ENCODE results near the gene BCLAF1.
"Not testable (repeated sequence)": the region's sequence is repeated elsewhere in the genome, so short reads cannot be mapped to it uniquely, and the experiment has no call there.

The BCLAF1 gene

DNA sequence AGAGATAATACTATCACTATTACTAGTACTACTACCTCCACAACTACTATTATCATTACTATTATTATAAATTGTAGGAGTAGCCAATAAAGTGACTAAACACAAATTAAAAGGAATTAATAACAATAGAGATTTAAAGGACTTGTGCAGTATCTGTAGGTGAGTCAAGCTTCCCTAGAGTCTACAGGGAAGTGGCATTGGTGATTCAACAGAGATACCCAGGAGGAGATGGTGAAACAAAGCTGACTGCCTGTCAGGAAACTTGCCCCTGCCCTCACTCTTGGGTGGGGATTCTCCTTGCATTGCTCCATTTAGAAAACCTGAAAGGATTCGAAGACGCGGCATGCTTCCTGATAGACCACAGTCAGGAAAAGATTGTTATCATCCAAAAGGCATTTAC, 23.3 kb upstream of the BCLAF1 start:
- TF ChIP-seq, protein P1, sequence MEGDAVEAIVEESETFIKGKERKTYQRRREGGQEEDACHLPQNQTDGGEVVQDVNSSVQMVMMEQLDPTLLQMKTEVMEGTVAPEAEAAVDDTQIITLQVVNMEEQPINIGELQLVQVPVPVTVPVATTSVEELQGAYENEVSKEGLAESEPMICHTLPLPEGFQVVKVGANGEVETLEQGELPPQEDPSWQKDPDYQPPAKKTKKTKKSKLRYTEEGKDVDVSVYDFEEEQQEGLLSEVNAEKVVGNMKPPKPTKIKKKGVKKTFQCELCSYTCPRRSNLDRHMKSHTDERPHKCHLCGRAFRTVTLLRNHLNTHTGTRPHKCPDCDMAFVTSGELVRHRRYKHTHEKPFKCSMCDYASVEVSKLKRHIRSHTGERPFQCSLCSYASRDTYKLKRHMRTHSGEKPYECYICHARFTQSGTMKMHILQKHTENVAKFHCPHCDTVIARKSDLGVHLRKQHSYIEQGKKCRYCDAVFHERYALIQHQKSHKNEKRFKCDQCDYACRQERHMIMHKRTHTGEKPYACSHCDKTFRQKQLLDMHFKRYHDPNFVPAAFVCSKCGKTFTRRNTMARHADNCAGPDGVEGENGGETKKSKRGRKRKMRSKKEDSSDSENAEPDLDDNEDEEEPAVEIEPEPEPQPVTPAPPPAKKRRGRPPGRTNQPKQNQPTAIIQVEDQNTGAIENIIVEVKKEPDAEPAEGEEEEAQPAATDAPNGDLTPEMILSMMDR (IDR thresholded peaks at IDR 0.05; ENCODE audit: low read length, missing control alignments): no peak
- no peak for DNase-seq (ENCODE audit: low read depth)
- H3K4me3 ChIP-seq (replicated peaks; ENCODE audit: low read depth, low read length): no peak overlapping the region

DNA sequence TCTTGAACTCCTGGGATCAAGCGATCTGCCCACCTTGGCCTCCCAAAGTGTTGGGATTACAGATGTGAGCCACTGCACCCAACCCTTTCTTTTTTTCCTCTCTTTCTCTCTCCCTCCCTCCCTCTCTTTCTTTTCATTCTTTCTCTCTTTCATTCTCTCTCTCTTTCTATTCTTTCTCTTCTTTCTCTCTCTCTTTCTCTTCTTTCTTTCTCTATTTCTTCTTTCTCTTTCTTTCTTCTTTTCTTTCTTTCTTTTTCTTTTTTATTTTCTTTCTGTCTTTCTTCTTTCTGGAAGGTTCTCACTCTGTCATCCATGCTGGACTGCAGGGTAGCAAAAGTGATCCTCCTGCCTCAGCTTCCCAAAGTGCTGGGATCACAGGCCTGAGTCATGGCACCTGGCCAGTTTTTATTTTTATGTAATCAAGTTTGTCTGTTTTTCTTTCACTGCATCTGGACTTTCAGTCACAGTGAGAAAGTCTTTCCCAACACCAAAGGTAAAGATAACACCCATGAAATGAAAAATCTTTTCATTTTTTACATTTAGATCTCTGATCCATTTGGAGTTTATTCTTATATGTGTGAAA, 20.2 kb upstream of the BCLAF1 start:
- TF ChIP-seq, protein P1 (IDR thresholded peaks at IDR 0.05; ENCODE audit: low read length, missing control alignments): no peak
- no peak overlapping the region for H3K4me3 ChIP-seq (replicated peaks; ENCODE audit: low read depth, low read length)
- DNase-seq (ENCODE audit: low read depth): no peak

DNA sequence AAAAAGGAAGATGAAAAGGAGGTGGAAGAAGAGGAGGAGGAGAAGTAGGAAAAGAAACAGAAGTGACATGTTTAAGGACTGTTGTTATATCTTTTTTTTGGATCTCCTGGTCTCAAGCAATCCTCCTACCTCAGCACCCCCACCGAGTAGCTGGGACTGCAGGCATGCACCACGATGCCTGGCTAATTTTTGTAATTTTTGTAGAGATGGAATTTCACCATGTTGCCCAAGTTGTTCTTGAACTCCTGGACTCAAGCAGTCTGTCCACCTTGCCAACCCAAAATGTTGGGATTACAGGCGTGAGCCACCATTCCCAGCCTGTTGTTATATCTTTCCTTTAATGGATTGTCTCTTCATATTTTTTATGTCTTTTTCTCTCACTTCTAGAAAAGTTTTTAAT, 19.5 kb upstream of the BCLAF1 start:
- DNase-seq (ENCODE audit: low read depth): no peak
- TF ChIP-seq, protein P1 (IDR thresholded peaks at IDR 0.05; ENCODE audit: low read length, missing control alignments): no peak
- no peak overlapping the region for H3K4me3 ChIP-seq (replicated peaks; ENCODE audit: low read depth, low read length)

DNA sequence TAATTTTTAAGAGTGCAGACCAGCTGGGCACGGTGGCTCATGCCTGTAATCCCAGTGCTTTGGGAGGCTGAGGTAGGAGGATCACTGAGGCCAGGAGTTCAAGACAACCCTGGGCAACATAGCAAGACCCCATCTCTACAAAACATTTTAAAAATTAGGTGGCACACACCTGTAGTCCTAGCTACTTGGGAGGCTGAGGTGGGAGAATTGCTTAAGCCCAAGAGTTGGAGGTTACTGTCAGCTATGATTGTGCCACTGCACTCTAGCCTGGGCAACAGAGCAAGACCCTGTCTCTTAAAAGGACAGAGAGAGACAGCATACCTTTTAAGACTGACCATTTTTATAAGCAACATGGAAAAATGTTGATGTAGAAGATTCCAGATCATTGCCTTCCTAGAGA, 18.8 kb upstream of the BCLAF1 start:
- H3K4me3 ChIP-seq (replicated peaks; ENCODE audit: low read depth, low read length); DNase-seq (ENCODE audit: low read depth): not testable (repeated sequence)

DNA sequence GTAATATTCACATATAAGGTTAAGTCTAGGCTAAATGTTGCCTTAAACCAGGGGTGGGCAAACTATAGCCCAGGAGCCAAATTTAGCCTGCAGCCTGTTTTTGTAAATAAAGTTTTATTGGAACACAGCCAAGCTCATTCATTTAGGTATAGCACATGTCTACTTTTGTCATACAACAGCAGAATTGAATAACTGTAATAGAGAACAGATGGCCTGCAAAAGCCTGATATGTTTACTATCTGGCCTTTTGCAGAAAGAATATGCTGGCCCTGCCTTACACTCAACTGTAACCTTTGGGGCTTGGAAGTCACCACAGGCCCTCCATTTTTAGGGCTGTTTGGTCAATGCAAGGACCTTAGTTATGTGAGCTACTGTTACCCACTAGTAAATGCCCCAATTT, 17.7 kb upstream of the BCLAF1 start:
- TF ChIP-seq, protein P1 (IDR thresholded peaks at IDR 0.05; ENCODE audit: low read length, missing control alignments): no peak
- H3K4me3 ChIP-seq (replicated peaks; ENCODE audit: low read depth, low read length): no peak overlapping the region
- DNase-seq (ENCODE audit: low read depth): no peak

DNA sequence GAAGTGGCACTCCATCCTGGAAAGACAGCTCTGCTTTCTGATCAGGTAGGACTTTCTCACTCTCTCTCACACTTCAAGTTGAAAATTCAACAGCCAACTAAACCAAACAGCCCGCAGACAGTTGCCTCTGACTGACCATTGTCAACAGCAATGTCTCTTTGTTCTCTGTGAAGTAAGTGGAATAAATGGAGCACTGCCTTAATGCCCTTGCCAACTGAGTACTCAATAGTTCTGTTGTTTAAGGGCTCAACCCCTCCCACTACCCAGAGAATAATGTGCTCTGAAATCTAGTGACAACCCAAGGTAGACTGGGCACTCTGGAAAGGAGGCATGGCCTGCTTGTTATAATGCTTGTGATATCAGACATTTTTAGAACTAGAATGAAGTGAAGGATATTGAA, 16.8 kb upstream of the BCLAF1 start:
- no peak overlapping the region for H3K4me3 ChIP-seq (replicated peaks; ENCODE audit: low read depth, low read length)
- no peak for DNase-seq (ENCODE audit: low read depth)
- TF ChIP-seq, protein P1 (IDR thresholded peaks at IDR 0.05; ENCODE audit: low read length, missing control alignments): no peak

DNA sequence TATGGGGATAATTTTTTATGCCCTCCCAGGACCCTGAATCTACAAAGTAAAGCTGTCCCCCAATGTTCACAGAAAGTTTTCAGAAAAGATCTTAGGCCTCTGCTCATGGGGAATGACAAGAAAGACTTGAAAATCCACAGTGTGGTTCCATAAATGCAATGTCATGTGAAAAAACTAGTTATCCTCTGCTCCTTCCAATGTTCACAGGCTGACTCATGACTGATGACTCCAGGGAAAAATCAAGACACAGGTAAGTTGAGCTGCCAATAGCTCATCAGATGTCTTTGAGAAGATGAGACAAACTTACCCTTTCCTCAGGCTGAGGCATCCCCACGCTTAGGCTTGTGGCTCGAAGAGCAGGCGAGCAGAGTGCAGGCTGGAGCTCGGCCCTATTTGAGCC, 14.8 kb upstream of the BCLAF1 start:
- TF ChIP-seq, protein P1 (IDR thresholded peaks at IDR 0.05; ENCODE audit: low read length, missing control alignments): no peak
- no peak overlapping the region for H3K4me3 ChIP-seq (replicated peaks; ENCODE audit: low read depth, low read length)
- no peak for DNase-seq (ENCODE audit: low read depth)
